Measurements from ENCODE around the gene MAP3K5. TPM values are rescaled to one million over a fixed set of nuclear protein-coding genes. Genes with fewer than 3 reads are reported as not detected.

MAP3K5 gene
- total and polyA plus RNA-seq, 2 of the 8 experiments (the other 6 are each of a cell fraction or from before 2014, with no cell fraction given), result 0.63 to 2.6 TPM

- TF ChIP-seq GABPA (IDR thresholded peaks at IDR 0.05; ENCODE audit: borderline replicate concordance, insufficient read depth, low read length) (no peak), BCL11A (IDR thresholded peaks at IDR 0.05; ENCODE audit: low read depth in 2 of 2, low read length in 2 of 2) (no peak)
These were observed 57.3 kb downstream of the MAP3K5 start (continued) for GRCh38 chr6:136734977-136735376.

Data from H1 (cell line).